HCT116 (cell line): Measurements from ENCODE around the gene CD300C. TPM values are rescaled to one million over a fixed set of nuclear protein-coding genes. Genes with fewer than 3 reads are reported as not detected.
"Not testable (repeated sequence)": the region's sequence is repeated elsewhere in the genome, so short reads cannot be mapped to it uniquely, and the experiment has no call there.

Experiments used
- ATAC-seq: fragments of 200-7000 bp; cut with Tn5 transposase; 2 replicates; pipeline ENCODE4 v1.9.1; 2020; ENCODE audit warnings: mild to moderate bottlenecking, moderate library complexity
- BruUV-seq: library from RNA; stranded (reverse); fragments of 400-500 nt; replicated peaks from 2 replicates; lab custom pipeline; 2021; lab: Mats Ljungman, UMichigan
- CTCF ChIA-PET: fragments of 300-600 bp; sonication (Branson Sonifier 250); formaldehyde crosslinking; loops from one replicate; lab custom pipeline; 2021; ENCODE audit warnings: antibody characterized with exemption; lab: Charles Lee
- POLR2A ChIA-PET: fragments of 300-600, 350-600 bp; sonication (Branson Sonifier 250); formaldehyde crosslinking; loops from one replicate; lab custom pipeline; 2021; ENCODE audit warnings: antibody characterized with exemption; lab: Charles Lee
- RAD21 ChIA-PET, 2 experiments: fragments of 300-600 bp; sonication (Branson Sonifier 250); formaldehyde crosslinking; loops; one replicate each; lab custom pipeline; 2023; ENCODE audit warnings: low total read pairs in 2 of 2; ENCODE audit not compliant: uncharacterized antibody in 2 of 2, unreplicated experiment in 2 of 2, low non-redundant PET in 1 of 2; lab: Charles Lee
- DNase-seq: peaks from one replicate; pipeline ENCODE4 v3.0.0-alpha.2; 2010; ENCODE audit warnings: low read depth, low spot score
- H2AFZ ChIP-seq: fragments of 200-600 bp; shearing (Covaris generic), sonication (generic); 2 replicates; pipeline ENCODE4 v1.6.1; 2017; ENCODE audit warnings: low read depth, mixed run types, mixed read lengths, antibody characterized with exemption, low read length; ENCODE audit not compliant: poor library complexity, severe bottlenecking
- H3K27ac ChIP-seq: 2 replicates; pipeline ENCODE4 v1.5.1; 2012; ENCODE audit warnings: low read depth, low read length
- H3K27me3 ChIP-seq: fragments of 200-600 bp; sonication (generic); 2 replicates; pipeline ENCODE4 v1.6.1; 2016; ENCODE audit warnings: mixed run types, low read length, mixed read lengths; ENCODE audit not compliant: insufficient read depth
- H3K36me3 ChIP-seq, 2 experiments: fragments of 200-500 bp in 1 of 2; fragments of 200-600 bp in 1 of 2; sonication (Bioruptor generic) in 1 of 2; sonication (generic) in 1 of 2; 2 replicates each; pipeline versions ENCODE4 v1.5.1 to v1.6.1; 2014 to 2016; ENCODE audit warnings: low read length in 2 of 2, inconsistent platforms in 1 of 2, mixed read lengths in 1 of 2, mixed run types in 1 of 2; ENCODE audit not compliant: insufficient read depth in 2 of 2, control insufficient read depth in 1 of 2
- H3K4me1 ChIP-seq, 2 experiments: fragments of 200-600 bp in 1 of 2; sonication (generic) in 1 of 2; 2 replicates each; pipeline versions ENCODE4 v1.5.1 to v1.6.1; 2012 to 2017; ENCODE audit warnings: low read length in 2 of 2, inconsistent platforms in 1 of 2, mild to moderate bottlenecking in 1 of 2, mixed read lengths in 1 of 2, mixed run types in 1 of 2, moderate library complexity in 1 of 2; ENCODE audit not compliant: insufficient read depth in 2 of 2, control insufficient read depth in 1 of 2
- H3K4me2 ChIP-seq: fragments of 200-600 bp; sonication (generic); 2 replicates; pipeline ENCODE4 v1.6.1; 2017; ENCODE audit warnings: mixed run types, low read length, mixed read lengths
- H3K4me3 ChIP-seq, 2 experiments: fragments of 200-600 bp in 1 of 2; sonication (generic) in 1 of 2; replicated peaks in 1 of 2; 2 replicates each; pipeline ENCODE4 v1.5.1; 2011 to 2016; ENCODE audit warnings: low read length in 2 of 2, control low read depth in 1 of 2, low read depth in 1 of 2, mild to moderate bottlenecking in 1 of 2, mixed read lengths in 1 of 2, mixed run types in 1 of 2
- H3K79me2 ChIP-seq: fragments of 200-600 bp; sonication (generic); 2 replicates; pipeline ENCODE4 v1.6.1; 2017; ENCODE audit warnings: mild to moderate bottlenecking, mixed run types, low read length, moderate library complexity, mixed read lengths; ENCODE audit not compliant: insufficient read depth
- H3K9ac ChIP-seq: fragments of 200-600 bp; sonication (generic); 2 replicates; pipeline ENCODE4 v1.6.1; 2016; ENCODE audit warnings: low read length, mixed read lengths
- H3K9me2 ChIP-seq: fragments of 200-600 bp; sonication (generic), shearing (Covaris generic); 2 replicates; pipeline ENCODE4 v1.6.1; 2017; ENCODE audit warnings: mixed run types, mild to moderate bottlenecking, moderate library complexity; ENCODE audit not compliant: insufficient read depth
- H3K9me3 ChIP-seq, 2 experiments: fragments of 200-500 bp in 1 of 2; fragments of 200-600 bp in 1 of 2; sonication (Bioruptor generic) in 1 of 2; sonication (generic) in 1 of 2; 2 replicates each; pipeline ENCODE4 v1.6.1; 2014 to 2017; ENCODE audit warnings: low read length in 2 of 2, mixed read lengths in 2 of 2, inconsistent platforms in 1 of 2, low read depth in 1 of 2, mild to moderate bottlenecking in 1 of 2, mixed run types in 1 of 2, moderate library complexity in 1 of 2; ENCODE audit not compliant: control insufficient read depth in 1 of 2, insufficient read depth in 1 of 2
- H4K20me1 ChIP-seq: fragments of 200-600 bp; sonication (generic), shearing (Covaris generic); 2 replicates; pipeline ENCODE4 v1.6.1; 2017; ENCODE audit warnings: mixed run types, mild to moderate bottlenecking, moderate library complexity; ENCODE audit not compliant: insufficient read depth
- CTCF ChIP-seq, 3 experiments: fragments of 200-600 bp in 1 of 3; sonication (generic) in 1 of 3; IDR thresholded peaks in 2 of 3; conservative IDR thresholded peaks in 1 of 3; 2 replicates each; pipeline ENCODE4 v1.5.1; 2012 to 2017; ENCODE audit warnings: low read depth in 2 of 3, low read length in 2 of 3, antibody characterized with exemption in 1 of 3, borderline replicate concordance in 1 of 3, control low read depth in 1 of 3, mild to moderate bottlenecking in 1 of 3, mixed read lengths in 1 of 3, mixed run types in 1 of 3, moderate library complexity in 1 of 3; ENCODE audit not compliant: insufficient read depth in 1 of 3
- FOSL1 ChIP-seq: IDR thresholded peaks from 2 replicates; pipeline ENCODE4 v1.6.1; 2012; ENCODE audit warnings: low read depth
- MAX ChIP-seq: IDR thresholded peaks from 2 replicates; pipeline ENCODE4 v1.6.1; 2012
- POLR2AphosphoS5 ChIP-seq: IDR thresholded peaks from 2 replicates; pipeline ENCODE4 v1.6.1; 2011; ENCODE audit warnings: mild to moderate bottlenecking, low read depth, low read length, moderate library complexity
- RAD21 ChIP-seq: IDR thresholded peaks from 2 replicates; pipeline ENCODE4 v1.6.1; 2012; ENCODE audit warnings: low read depth, mild to moderate bottlenecking
- intact Hi-C: fragments of 100-400 bp; cut with micrococcal nuclease; formaldehyde crosslinking; loops from 2 replicates; pipeline ENCODE4 v1.10.0; 2022
- total RNA-seq: library from RNA; stranded (reverse); gene quantifications from one replicate; pipeline ENCODE4 v1.2.1, GENCODE V29; 2021; ENCODE audit not compliant: unreplicated experiment

CD300C gene
- total RNA-seq, 1 experiment from 2014 or later, result 0.15 TPM

- Histone ChIP-seq H3K4me1 (no peaks in the 10 kb centered on the region), H3K36me3 (no peaks in the 10 kb centered on the region)
- intact Hi-C loops, result no loop called here
- TF ChIP-seq CTCF (IDR thresholded peaks at IDR 0.05 in 2 of 3, conservative IDR thresholded peaks at IDR 0.05 in 1 of 3; ENCODE audit: borderline replicate concordance in 1 of 3, insufficient read depth in 1 of 3, low read depth in 2 of 3, low read length in 2 of 3) (no peak), RAD21 (no peak), MAX (no peak), POLR2AphosphoS5 (no peak), FOSL1 (no peak)
- TF ChIP-seq, all 23 proteins: peak for 0
- Histone ChIP-seq H3K9me2 (no peaks in the 10 kb centered on the region), H2AFZ (no peak overlapping the region), H3K27ac (no peak overlapping the region), H3K27me3 (peaks cover 33% of the 10 kb centered on the region), H3K9me3 (peaks cover 0 to 2% of the 10 kb centered on the region in 2 experiments; a peak in 1 of 4 replicates), H3K4me3 (no peak overlapping the region), H3K79me2 (no peaks in the 10 kb centered on the region), H3K9ac (no peak overlapping the region), H4K20me1 (no peaks in the 10 kb centered on the region), H3K4me2 (no peak overlapping the region)
- POLR2A ChIA-PET, result no interaction called here
- DNase-seq (no peak), ATAC-seq (no peak)
- RAD21 ChIA-PET, result no interaction called here
- no TSS peak for BruUV-seq
- CTCF ChIA-PET, result no interaction called here
These were observed 25.9 kb downstream of the CD300C start for GRCh38 chr17:74520016-74520434.

- DNase-seq, BruUV-seq, H2AFZ ChIP-seq, H3K27ac ChIP-seq, H3K9ac ChIP-seq, H3K79me2 ChIP-seq, H3K4me2 ChIP-seq, ATAC-seq, POLR2A ChIA-PET, intact Hi-C loops, H3K9me2 ChIP-seq, H3K36me3 ChIP-seq, H3K4me3 ChIP-seq, CTCF ChIA-PET, RAD21 ChIA-PET, H3K4me1 ChIP-seq, H4K20me1 ChIP-seq: not testable (repeated sequence)
- peaks cover 18% of the 10 kb centered on the region; the same call in 1 of the 2 replicates for H3K27me3 ChIP-seq
- peaks cover 0 to 11% of the 10 kb centered on the region in 2 experiments; a peak in 1 of 4 replicates for H3K9me3 ChIP-seq
These were observed 27.4 kb downstream of the CD300C start for GRCh38 chr17:74518413-74518981.
